Measurements from ENCODE around the gene KRAS. TPM values are rescaled to one million over a fixed set of nuclear protein-coding genes. Genes with fewer than 3 reads are reported as not detected.
A peak's percentile ranks its signal among the peaks of the same experiment; 100 is the strongest.

Gene KRAS
- total RNA-seq, 1 experiment from 2014 or later = 13.3 TPM

DNA sequence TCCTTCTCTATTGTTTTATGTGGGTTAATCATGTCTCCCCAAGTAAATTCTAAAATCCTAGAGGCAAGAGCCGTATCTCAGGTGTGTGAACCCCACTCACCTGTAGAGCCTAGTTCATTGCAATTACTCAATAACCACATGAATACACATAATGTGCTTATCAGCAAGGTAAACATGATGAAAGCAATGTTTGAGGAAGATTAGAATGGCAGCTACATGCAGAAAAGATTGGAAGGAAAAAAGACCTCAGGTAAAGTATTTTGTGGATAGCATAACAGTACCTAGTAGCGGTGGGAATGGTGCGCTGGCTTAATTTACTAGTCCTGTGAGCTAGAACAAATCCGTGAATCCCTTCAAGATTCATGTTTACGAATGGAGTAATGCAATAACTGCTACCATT, 5.3 kb upstream of the KRAS start:
- DNase-seq (ENCODE audit: low read depth) = no peak

DNA sequence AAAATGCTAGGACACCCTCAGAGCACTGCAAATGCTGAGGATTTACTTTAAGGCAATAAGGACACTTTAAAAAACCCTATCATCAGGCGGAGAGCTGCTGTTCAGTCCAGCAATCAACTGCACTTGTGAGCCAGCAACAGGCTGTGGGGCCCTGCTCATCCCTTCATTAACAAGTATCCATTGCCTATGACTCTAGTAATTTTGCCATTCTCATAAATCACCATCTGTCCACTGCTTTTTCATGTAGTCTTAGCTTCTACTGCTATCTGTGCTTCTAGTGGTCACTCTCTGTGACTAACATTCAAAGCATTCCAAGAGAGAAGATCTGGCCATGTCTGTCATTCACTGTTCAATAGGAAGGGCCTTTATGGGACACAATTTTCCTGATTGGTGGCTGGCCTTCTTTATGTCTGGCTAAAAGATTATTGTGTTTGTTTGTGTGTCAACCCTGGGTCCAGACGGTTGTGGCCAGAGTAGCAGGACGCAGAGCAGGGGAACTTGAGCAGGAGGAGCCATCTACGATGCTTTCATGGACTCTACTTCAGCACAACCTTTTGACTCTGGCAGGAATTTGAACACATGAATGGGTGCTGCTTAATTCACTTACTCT, 3.6 kb upstream of the KRAS start:
- DNase-seq (ENCODE audit: low read depth) = no peak

DNA sequence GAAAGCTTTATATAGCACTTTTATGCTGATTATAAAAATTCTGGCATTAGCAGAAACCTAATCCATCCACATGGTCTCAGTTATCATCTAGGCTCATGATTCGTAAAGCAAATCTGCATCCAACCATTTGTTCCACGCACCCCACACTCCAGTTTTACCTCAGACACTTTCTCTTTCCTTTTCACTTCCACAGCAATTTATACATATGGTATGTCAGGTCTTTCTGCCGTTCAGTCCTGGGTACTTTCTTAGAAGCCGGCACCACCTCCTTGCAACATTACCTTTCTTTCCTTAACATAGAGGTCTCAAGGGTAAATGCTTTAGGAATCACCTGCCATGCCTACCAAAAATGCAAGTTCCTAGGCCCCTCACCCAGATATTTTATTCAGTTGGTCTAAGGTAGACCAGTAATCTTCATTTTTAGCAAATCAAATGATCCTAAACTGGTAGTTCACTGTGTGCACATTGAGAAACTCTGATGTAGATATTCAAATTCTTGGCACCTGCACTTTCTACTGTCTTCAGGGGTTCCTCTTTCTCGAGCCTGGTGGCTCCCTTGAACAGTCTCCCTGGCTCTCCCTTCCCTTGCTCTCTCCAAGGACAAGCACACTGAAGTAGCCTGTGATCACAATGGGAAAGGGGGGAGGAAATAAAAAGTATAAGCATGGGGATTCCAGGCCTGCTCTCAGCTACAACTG, 2.8 kb upstream of the KRAS start:
- DNase-seq (ENCODE audit: low read depth) = no peak

DNA sequence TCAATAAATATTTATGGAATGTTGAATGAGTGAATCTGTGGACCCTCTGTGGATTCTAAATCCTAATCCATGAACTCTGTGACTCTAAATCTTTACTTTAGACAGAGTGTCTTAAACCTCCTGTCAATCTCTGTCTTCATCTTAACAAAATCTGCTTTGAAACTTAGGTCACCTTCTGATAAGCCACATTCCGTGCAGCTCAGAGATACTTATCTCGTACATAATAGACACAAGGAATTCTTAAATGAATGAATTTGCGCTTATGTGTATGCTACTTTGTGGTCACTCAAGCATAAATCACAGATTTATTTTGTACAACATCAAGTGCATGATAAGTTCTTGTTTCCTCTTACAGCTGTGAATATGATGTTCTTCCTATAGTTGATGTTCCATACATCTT, 2.2 kb upstream of the KRAS start:
- no peak for DNase-seq (ENCODE audit: low read depth)

DNA sequence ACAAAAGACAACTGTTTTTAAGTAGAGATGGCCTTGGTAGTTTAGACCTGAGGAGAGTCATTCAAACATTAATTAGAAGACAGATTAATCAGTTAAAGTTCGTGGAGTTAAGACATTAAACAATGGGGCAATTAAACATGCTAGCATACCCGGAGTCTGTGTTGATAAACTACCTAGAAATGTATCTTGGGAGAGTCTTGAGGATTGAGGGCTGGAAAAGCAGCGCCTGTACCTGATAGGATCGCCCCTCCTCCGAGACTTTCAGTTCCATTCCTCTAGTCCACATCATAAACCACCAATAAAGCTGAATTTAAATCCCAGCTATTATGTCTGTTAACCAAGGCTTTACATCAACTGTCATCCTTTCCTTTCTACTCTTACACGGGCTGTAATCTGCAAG, 1.0 kb upstream of the KRAS start:
- no peak for DNase-seq (ENCODE audit: low read depth)

- DNase-seq (ENCODE audit: low read depth) = peak; percentile 32
Observed at GRCh38 chr12:25249931-25250738, 594 bp downstream of the KRAS start.

GRCh38 chr12:25248732-25249131, 2.0 kb downstream of the KRAS start:
- no peak for DNase-seq (ENCODE audit: low read depth)

DNA sequence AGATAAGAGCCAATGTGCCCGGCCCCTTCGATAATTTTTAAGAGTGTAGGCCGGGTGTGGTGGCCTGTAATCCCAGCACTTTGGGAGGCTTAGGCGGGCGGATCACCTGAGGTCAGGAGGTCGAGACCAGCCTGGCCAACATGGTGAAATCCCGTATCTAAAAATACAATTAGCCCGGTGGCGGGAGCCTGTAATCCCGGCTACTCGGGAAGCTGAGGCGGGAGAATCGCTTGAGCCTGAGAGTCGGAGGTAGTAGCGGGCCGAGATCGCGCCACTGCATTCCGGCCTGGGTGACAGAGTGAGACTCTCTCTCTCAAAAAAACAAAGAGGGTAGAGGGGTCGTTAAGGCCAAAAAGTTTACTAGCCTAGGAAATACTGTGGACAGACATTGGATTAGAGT, 2.6 kb downstream of the KRAS start:
- no peak for DNase-seq (ENCODE audit: low read depth)

GRCh38 chr12:25245491-25245890, 5.2 kb downstream of the KRAS start:
- DNase-seq (ENCODE audit: low read depth) = no peak

DNA sequence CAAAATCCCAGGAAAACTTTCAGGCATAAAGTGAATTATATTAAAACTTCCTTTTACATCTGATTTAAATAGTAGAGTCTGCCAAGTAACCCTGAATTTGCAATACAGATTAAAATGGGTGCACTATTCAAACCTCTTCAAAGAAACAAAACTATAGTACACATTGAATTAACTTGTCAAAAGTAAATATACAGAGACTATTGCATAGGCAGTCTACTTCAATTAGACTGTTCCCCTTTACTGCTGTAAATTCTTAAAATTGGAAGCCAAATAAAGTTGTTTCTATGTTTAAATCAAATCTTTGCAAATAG, 7.1 kb downstream of the KRAS start:
- DNase-seq (ENCODE audit: low read depth) = no peak

GRCh38 chr12:25242981-25243679, 7.6 kb downstream of the KRAS start:
- no peak for DNase-seq (ENCODE audit: low read depth)

DNA sequence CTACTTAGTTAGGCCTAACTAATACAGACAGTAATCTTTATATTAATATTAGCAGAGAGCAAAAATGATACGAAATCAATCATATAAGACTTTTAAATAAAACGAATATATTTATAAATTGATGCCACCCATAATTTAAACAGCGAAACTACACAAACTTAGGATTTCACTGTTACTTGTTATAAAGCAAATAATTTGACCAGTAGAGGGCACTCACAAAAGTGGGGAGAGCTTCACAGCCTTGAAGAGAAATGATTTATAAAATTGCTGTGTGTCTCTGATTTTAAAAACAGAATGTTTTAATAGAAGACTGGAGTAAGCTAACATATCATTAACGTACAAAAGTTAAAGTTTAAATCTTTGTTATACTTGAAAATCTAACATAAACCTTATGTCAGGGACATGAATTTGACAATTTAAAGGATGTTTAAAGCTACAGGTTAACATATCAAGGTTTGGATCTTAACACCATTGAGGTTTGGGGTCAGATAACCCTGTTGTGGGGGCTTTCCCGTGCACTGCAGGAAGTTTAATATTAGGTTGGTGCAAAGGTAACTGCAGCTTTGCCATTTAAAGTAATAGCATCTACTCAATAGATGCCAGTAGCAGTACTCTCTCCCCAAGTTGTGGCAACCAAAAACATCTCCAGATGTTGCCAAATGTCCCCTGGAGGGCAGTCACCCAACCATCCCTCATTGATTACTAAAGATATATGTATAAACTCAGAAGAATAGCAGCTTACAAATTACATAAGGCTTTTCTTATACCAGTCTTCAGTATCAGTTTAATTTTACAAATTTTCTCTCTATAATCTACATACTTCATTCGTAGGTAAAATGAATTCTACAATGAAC, 9.3 kb downstream of the KRAS start:
- DNase-seq (ENCODE audit: low read depth) = peak; percentile 10

- no peak for DNase-seq (ENCODE audit: low read depth)
Observed at GRCh38 chr12:25236626-25237025, 14.1 kb downstream of the KRAS start.

- peak; percentile 18 for DNase-seq (ENCODE audit: low read depth)
Observed at GRCh38 chr12:25236190-25236589, 14.5 kb downstream of the KRAS start.

DNA sequence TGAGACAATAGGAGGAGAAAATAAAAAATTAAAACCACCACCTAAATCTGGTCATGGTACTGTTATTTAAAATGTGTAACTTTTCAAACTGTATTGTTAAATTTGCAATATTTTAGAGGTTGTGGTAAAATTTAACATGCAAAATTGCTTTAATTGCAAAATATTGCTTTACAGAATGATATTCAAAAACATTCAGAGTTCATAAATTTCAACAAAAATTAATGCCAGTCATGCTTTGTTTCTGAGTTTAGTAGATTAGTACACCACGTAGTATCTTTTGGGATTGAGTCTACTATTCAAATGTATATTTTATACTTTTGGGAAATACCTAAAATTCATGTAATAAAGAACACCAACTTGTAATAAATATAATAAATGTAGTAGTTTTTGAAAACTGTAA, 37.4 kb downstream of the KRAS start:
- DNase-seq (ENCODE audit: low read depth) = no peak

- no peak for DNase-seq (ENCODE audit: low read depth)
Observed at GRCh38 chr12:25208554-25208953, 42.2 kb downstream of the KRAS start.

DNA sequence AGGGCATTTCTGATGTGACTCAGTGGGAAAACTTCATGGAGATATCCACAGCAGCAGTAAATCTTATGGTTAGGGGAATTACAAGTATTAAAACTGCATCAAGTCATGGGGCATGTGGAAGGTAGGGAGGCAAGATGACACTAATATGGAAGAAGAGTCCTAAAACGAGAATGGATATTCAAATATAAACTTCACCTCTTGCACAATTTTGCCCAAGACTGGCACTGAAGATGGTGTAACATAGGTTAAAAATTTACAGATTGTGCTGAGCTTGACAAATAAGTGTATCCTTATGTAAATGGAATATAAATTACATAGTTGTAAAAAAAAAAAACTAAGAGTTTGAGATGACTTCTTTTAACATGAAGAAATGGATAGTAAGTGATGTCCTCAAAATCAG, 42.9 kb downstream of the KRAS start:
- DNase-seq (ENCODE audit: low read depth) = no peak

DNA sequence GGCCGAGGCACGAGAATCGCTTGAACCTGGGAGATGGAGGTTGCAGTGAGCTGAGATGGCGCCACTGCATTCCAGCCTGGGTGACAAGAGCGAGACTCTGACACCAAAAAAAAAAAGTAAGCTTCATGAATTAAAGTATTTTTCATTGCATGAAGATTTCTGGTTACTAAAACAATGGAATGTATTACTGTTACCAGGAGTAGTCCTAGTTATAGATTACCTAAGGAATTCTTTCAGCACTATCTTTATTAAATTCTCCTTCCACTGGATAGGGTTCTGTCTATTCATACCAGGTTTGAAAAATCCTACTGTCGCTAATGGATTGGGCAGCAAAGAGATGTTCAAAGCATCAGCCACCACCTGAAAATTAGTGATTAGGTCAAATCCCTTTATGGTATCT, 43.3 kb downstream of the KRAS start:
- DNase-seq (ENCODE audit: low read depth) = no peak

DNA sequence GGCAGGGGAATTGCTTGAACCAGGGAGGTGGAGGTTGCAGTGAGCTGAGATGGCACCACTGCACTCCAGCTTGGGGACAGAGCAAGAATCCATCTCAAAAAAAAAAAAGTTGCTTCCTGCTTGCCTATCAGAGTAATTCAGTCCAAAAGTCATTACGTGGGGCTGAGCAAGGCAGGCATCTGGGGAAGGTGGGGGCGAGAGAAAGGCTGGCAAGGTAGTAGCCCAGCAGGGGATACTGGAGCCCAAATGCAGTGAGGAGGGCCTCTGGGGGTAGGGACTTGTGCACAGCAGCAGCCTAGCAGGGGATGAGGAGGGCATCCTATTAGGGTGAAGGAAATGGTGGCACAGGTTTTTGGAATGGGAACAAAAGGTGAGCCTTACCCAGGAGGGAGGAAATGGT, 48.6 kb downstream of the KRAS start:
- DNase-seq (ENCODE audit: low read depth) = no peak

- no peak for DNase-seq (ENCODE audit: low read depth)
Observed at GRCh38 chr12:25200703-25201102, 50.0 kb downstream of the KRAS start.

GRCh38 chr12:25197608-25198007, 53.1 kb downstream of the KRAS start:
- no peak for DNase-seq (ENCODE audit: low read depth)
